HG03025 (cell line): ENCODE data around the gene SDF2L1.
"Not testable (repeated sequence)": the region's sequence is repeated elsewhere in the genome, so short reads cannot be mapped to it uniquely, and the experiment has no call there.

Experiments used
- ATAC-seq: cut with Tn5 transposase; IDR thresholded peaks from one replicate; pipeline ENCODE4 v1.9.1; 2021; ENCODE audit warnings: mild to moderate bottlenecking, moderate library complexity; ENCODE audit not compliant: unreplicated experiment, low FRiP score

Gene SDF2L1

GRCh38 chr22:21659864-21660525 lies 17.9 kb downstream of the SDF2L1 start:
- ATAC-seq, result no peak

GRCh38 chr22:21660904-21661303 lies 18.8 kb downstream of the SDF2L1 start:
- no peak for ATAC-seq

GRCh38 chr22:21661991-21662390 lies 19.9 kb downstream of the SDF2L1 start:
- ATAC-seq, result no peak

GRCh38 chr22:21663738-21664137 lies 21.6 kb downstream of the SDF2L1 start:
- ATAC-seq, result no peak

- ATAC-seq, result no peak
These were observed 23.1 kb downstream of the SDF2L1 start for GRCh38 chr22:21665047-21665851.

- ATAC-seq, result no peak
These were observed 24.7 kb downstream of the SDF2L1 start for GRCh38 chr22:21666786-21667185.

- ATAC-seq, result no peak
These were observed 26.9 kb downstream of the SDF2L1 start for GRCh38 chr22:21669026-21669425.

GRCh38 chr22:21672107-21672629 lies 30.1 kb downstream of the SDF2L1 start:
- ATAC-seq, result no peak

GRCh38 chr22:21673534-21674321 lies 31.6 kb downstream of the SDF2L1 start:
- no peak for ATAC-seq

- ATAC-seq, result no peak
These were observed 32.6 kb downstream of the SDF2L1 start for GRCh38 chr22:21674638-21675245.

GRCh38 chr22:21677606-21678443 lies 35.7 kb downstream of the SDF2L1 start:
- ATAC-seq, result no peak

- not testable (repeated sequence) for ATAC-seq
These were observed 36.7 kb downstream of the SDF2L1 start for GRCh38 chr22:21678842-21679241.

GRCh38 chr22:21679383-21679782 lies 37.3 kb downstream of the SDF2L1 start:
- ATAC-seq, result no peak

GRCh38 chr22:21680830-21681565 lies 38.9 kb downstream of the SDF2L1 start:
- no peak for ATAC-seq

GRCh38 chr22:21681566-21682370 lies 39.7 kb downstream of the SDF2L1 start:
- ATAC-seq, result no peak

- no peak for ATAC-seq
These were observed 40.5 kb downstream of the SDF2L1 start for GRCh38 chr22:21682385-21683175.

GRCh38 chr22:21683401-21683811 lies 41.3 kb downstream of the SDF2L1 start:
- no peak for ATAC-seq
